RPMI7951 (cell line): ENCODE results near the gene PSME3. TPM values are rescaled to one million over a fixed set of nuclear protein-coding genes. Genes with fewer than 3 reads are reported as not detected.
"Not testable (repeated sequence)": the region's sequence is repeated elsewhere in the genome, so short reads cannot be mapped to it uniquely, and the experiment has no call there.

ENCODE experiments used
- DNase-seq: peaks from one replicate; pipeline ENCODE4 v3.0.0-alpha.2; 2012; ENCODE audit warnings: low read depth
- total RNA-seq: library from RNA; depleted of rRNA; stranded (reverse); fragments of >200 nt; shearing (Covaris generic); gene quantifications from 2 replicates; pipeline ENCODE4 v1.2.3, GENCODE V29; 2014; rRNA removed

PSME3 gene
- total RNA-seq, 1 experiment from 2014 or later: 96.1 TPM

- no peak for DNase-seq
Measured at GRCh38 chr17:42878123-42878880, 45.1 kb downstream of the PSME3 start.

DNA sequence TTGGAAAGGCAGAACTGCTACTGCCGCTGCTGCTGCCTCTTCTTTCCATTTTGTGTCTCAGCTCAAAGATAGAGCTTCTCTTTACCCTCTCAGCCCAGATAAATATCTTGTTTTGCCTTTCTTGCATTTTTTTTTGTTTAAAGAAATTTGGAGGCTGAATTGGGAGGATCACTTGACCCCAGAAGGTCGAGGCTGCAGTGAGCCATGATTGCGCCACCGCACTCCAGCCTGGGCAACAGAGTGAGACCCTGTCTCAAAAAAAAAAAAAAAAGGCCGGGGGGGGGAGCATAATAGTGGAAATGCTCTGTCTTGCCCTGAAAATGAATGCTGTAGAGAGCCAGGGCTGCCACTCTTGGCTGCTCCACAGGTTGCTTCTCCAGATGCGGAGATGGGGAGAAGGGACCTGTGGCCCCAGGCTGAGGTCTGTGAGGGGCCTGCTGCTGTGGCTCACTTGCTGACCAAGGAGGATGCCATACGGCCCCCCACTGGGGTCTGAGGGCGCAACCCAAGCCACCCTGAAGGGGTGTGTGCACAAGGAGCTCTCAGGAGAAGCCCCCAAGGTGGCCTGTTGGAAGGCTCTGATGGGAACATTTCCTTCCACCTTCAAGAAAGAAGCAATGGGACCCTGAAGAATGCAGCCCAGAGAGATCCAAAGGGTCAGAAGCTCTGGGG is 45.9 kb downstream of the PSME3 start:
- DNase-seq: no peak

DNA sequence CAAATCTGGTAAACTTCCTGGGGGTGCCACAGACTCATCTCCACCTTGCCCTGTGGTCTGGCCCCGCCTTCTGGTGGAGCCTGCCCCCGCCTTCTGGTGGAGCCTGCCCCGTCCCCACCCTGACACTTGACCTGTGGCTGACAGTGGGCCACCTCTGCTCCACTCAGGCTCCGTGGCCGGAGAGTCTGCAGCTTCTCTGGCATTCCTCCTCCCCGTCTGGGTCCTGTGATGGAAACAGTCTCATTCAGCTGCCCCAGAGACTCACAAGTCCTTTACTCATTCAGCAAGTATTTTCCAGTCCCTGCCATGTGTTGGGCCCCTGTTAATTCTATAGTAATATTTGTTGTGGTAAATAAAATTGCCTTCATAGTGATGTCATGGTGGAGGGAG is 46.4 kb downstream of the PSME3 start:
- DNase-seq: no peak

DNA sequence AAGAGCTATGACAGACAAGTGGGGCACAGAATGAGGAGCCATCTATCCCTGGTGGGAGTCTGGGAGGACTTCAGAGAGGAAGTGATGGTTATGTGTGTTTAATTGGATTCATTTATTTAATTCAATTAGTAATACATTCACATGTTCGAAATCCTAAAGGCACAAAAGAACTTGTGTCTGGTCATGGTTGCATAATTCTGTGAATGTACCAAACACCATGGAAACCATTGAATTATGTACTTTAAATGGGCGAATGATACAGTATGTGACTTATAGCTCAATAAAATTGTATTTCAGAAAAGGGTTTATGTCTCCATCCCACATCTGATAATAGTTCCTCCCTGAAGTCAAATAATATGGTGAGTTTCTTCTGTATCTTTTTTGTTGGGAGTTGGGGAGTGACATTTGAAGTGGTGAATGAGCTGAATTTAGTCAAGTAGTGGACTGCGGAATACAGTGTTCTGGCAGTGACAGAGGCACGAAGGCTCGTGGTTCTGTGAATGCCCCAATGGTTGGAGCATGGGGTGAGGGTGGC is 47.6 kb downstream of the PSME3 start:
- no peak for DNase-seq

GRCh38 chr17:42881706-42882105 is 48.5 kb downstream of the PSME3 start:
- not testable (repeated sequence) for DNase-seq

GRCh38 chr17:42882166-42882565 is 49.0 kb downstream of the PSME3 start:
- DNase-seq: no peak

DNA sequence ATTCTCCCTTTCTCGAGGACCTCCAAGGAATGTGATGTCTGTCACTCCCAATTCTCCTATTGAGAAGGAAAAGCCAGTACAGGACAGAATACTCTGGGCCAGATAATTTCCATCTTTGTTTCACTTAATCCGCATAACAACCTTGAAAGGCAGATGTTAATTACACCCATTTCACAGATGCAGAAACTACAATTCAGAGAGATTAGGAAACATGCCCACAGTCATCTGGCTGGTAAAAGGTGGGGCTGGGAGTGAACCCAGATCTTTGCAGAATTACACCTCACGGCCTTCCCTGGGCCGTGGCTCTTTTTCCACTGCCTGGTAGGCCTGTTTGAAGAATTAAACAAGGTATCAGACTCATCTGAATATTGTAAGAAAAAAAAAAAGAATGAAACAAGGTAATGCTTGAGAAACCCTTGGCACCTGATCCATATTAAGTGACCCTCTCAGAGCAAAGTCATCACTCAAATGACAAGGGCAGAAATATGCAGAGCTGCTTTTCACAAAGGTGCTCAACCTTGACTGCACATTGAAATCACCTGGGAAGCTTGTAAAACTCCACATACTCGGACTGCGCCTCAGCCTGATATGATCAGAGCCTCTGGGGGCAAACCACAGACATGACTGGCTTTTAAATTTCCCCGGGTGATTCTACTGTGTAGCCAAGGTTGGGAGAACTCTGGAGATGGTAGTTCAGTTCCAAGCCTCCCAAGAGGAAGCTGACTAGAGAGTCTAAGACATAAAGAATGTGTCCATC is 50.8 kb downstream of the PSME3 start:
- DNase-seq: no peak

DNA sequence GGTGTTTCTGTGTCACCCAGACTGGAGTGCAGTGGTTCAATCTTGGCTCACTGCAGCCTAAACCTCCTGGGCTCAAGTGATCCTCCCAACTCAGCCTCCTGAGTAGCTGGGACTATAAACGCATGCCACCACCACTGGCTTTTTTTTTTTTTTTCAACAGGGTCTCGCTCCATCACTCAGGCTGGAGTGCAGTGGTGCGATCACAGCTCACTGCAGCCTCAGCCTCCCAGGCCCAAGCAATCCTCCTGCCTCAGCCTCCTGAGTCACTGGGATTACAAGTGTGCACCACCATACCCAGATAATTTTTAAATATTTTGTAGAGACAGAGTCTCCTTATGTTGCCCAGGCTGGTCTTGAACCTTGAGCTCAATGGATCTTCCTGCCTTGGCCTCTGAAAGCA is 52.6 kb downstream of the PSME3 start:
- DNase-seq: not testable (repeated sequence)

DNA sequence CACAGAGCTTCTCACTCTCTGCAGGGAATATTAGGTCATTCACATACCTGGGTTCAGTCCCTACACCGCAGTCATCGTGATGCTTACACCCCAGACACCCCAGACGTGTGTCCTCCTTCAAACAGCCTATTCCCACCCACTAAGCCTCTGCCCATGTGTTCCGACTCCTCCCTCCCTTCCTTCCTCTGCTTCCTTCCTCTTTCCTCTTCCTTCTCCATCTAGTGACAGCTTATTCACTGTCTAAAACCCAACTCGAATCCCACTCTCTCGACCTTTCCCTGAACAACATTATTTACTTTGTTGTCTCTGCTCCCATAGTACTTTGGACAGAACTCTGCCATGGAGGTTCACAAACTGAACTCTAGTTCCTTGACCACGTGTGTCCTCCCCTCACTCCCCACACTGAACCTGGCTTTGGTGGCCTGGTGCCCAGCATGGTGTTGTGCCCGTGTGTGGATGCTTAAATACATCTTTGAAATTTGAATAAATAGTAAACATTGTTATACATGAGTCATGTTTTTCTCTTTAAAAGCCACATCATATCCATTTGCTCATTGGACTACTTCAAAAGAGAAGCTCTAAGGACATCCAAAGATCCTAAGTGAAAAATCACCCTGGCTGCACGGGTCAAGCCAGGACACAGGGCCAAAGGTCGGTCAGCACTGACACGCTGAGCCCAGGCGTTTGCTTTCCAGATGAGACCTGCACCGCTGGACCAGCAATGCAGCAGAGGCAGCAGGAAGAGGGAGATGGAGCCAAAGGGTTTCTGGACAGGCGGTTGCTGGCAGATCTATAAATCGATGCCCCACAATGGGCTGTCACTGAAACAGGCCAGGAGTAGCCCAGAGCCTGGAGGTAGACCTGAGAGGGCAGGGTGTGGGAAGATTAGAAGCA is 53.3 kb downstream of the PSME3 start:
- no peak for DNase-seq

GRCh38 chr17:42889809-42890208 is 56.6 kb downstream of the PSME3 start:
- no peak for DNase-seq

GRCh38 chr17:42891539-42892152 is 58.4 kb downstream of the PSME3 start:
- no peak for DNase-seq

DNA sequence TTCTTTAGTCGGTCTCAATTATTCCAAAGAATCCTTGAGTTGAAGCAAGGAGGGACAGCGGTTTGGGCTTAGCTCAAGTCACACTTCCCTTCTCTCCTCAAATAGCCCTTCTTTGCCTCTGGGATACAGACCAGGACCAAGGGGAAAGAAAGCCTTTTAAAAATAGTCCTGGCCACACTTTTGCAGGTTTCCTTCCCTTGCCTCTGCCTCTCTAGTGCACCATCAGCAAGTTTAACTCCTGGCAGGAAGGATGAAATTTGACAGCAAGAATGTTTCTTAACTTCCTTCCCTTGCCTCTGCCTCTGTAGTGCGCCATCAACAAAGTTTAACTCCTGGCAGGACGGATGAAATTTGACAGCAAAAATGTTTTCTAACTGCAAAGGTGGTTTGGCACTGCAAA is 60.2 kb downstream of the PSME3 start:
- DNase-seq: no peak

Other genes starting within 250 kb of the PSME3 start
- gene RETREG3, start 224.0 kb upstream of the PSME3 start, total RNA-seq: 25.4 and 28.7 TPM in 2 replicates
- 128 and 148 TPM in 2 replicates for gene TUBG1, start 223.7 kb upstream of the PSME3 start, total RNA-seq
- gene TUBG2, start 174.1 kb upstream of the PSME3 start, total RNA-seq: 19.9 and 21.6 TPM in 2 replicates
- 9.9 and 12.5 TPM in 2 replicates for gene PLEKHH3, start 156.4 kb upstream of the PSME3 start, total RNA-seq
- 1.4 and 2.0 TPM in 2 replicates for gene CCR10, start 151.6 kb upstream of the PSME3 start, total RNA-seq
- gene CNTNAP1, start 150.9 kb upstream of the PSME3 start, total RNA-seq: 9.6 and 10.2 TPM in 2 replicates
- 8.5 and 9.7 TPM in 2 replicates for gene EZH1, start 88.4 kb upstream of the PSME3 start, total RNA-seq
- gene RAMP2, start 72.2 kb upstream of the PSME3 start, total RNA-seq: 1.4 and 2.4 TPM in 2 replicates
- gene VPS25, start 59.9 kb upstream of the PSME3 start, total RNA-seq: 106 and 117 TPM in 2 replicates
- gene WNK4, start 52.8 kb upstream of the PSME3 start, total RNA-seq: 0.20 and 0.24 TPM in 2 replicates
- gene COA3, start 34.7 kb upstream of the PSME3 start, total RNA-seq: 102 and 119 TPM in 2 replicates
- gene CNTD1, start 34.5 kb upstream of the PSME3 start, total RNA-seq: 0.98 and 1.1 TPM in 2 replicates
- gene BECN1, start 9.1 kb upstream of the PSME3 start, total RNA-seq: 65.8 and 75.1 TPM in 2 replicates
- gene AOC2, start 11.2 kb downstream of the PSME3 start, total RNA-seq: 0.10 and 0.36 TPM in 2 replicates
- gene AOC3, start 17.8 kb downstream of the PSME3 start, total RNA-seq: 0.10 TPM in 1 of 2 replicates, not detected in the other
- gene G6PC1, start 67.4 kb downstream of the PSME3 start, total RNA-seq: not detected in 2 replicates
- 20.3 and 22.7 TPM in 2 replicates for gene AARSD1, start 131.1 kb downstream of the PSME3 start, total RNA-seq
- 2.0 and 2.3 TPM in 2 replicates for gene PTGES3L, start 146.7 kb downstream of the PSME3 start, total RNA-seq
- 4.7 and 5.0 TPM in 2 replicates for gene RUNDC1, start 147.2 kb downstream of the PSME3 start, total RNA-seq
- 1,798 and 1,894 TPM in 2 replicates for gene RPL27, start 165.0 kb downstream of the PSME3 start, total RNA-seq
- gene IFI35, start 173.4 kb downstream of the PSME3 start, total RNA-seq: 26.7 and 43.8 TPM in 2 replicates
- gene VAT1, start 189.0 kb downstream of the PSME3 start, total RNA-seq: 97.0 and 112 TPM in 2 replicates
- not detected in 2 replicates for gene RND2, start 191.8 kb downstream of the PSME3 start, total RNA-seq